Parathyroid adenoma (tissue), 2 donors: ENCODE data around the gene DCHS2.

ENCODE experiments used
- H2AFZ ChIP-seq: fragments of 300-600 bp; sonication (generic); one replicate; pipeline ENCODE4 v1.7.0; 2017; ENCODE audit warnings: antibody characterized with exemption, mild to moderate bottlenecking
- H3K27ac ChIP-seq: fragments of 300-600 bp; sonication (generic); one replicate; pipeline ENCODE4 v1.7.0; 2017
- H3K27me3 ChIP-seq: fragments of 300-600 bp; sonication (generic); one replicate; pipeline ENCODE4 v1.7.0; 2017; ENCODE audit warnings: low read length; ENCODE audit not compliant: control insufficient read depth, insufficient read depth
- H3K36me3 ChIP-seq: fragments of 300-600 bp; sonication (generic); one replicate; pipeline ENCODE4 v1.7.0; 2017; ENCODE audit warnings: low read length; ENCODE audit not compliant: control insufficient read depth, insufficient read depth
- H3K4me1 ChIP-seq: fragments of 300-600 bp; sonication (generic); one replicate; pipeline ENCODE4 v1.7.0; 2017; ENCODE audit warnings: control low read depth
- H3K4me2 ChIP-seq: fragments of 300-600 bp; sonication (generic); one replicate; pipeline ENCODE4 v1.7.0; 2017; ENCODE audit warnings: low read length
- H3K4me3 ChIP-seq: fragments of 300-600 bp; sonication (generic); one replicate; pipeline ENCODE4 v1.7.0; 2017; ENCODE audit warnings: low read depth, low read length
- H3K79me2 ChIP-seq: fragments of 300-600 bp; sonication (generic); one replicate; pipeline ENCODE4 v1.7.0; 2017; ENCODE audit warnings: control low read depth
- H3K9ac ChIP-seq: fragments of 300-600 bp; sonication (generic); one replicate; pipeline ENCODE4 v1.7.0; 2017; ENCODE audit warnings: mild to moderate bottlenecking
- H3K9me3 ChIP-seq: fragments of 300-600 bp; sonication (generic); one replicate; pipeline ENCODE4 v1.7.0; 2017; ENCODE audit warnings: low read length; ENCODE audit not compliant: control insufficient read depth
- CTCF ChIP-seq: fragments of 300-600 bp; sonication (generic); IDR thresholded peaks from one replicate; pipeline ENCODE4 v1.7.0; 2017; ENCODE audit warnings: antibody characterized with exemption, mild to moderate bottlenecking
- donor health status: primary hyperparathyroidism.

The DCHS2 gene

GRCh38 chr4:154452798-154453346 lies 38.7 kb downstream of the DCHS2 start:
- Histone ChIP-seq H3K36me3 (no peaks in the 10 kb centered on the region), H3K4me1 (no peaks in the 10 kb centered on the region), H3K79me2 (no peaks in the 10 kb centered on the region), H3K27me3 (no peaks in the 10 kb centered on the region), H3K4me2 (no peak overlapping the region), H3K9ac (no peak overlapping the region), H3K9me3 (no peaks in the 10 kb centered on the region), H3K27ac (no peak overlapping the region), H3K4me3 (no peak overlapping the region), H2AFZ (no peak overlapping the region)
- no peak for TF ChIP-seq CTCF

GRCh38 chr4:154450966-154451365 lies 40.6 kb downstream of the DCHS2 start:
- no peak for TF ChIP-seq CTCF
- H3K9me3 ChIP-seq = no peaks in the 10 kb centered on the region
- no peaks in the 10 kb centered on the region for H3K36me3 ChIP-seq
- H3K79me2 ChIP-seq = no peaks in the 10 kb centered on the region
- no peak overlapping the region for H3K9ac ChIP-seq
- H3K27me3 ChIP-seq = no peaks in the 10 kb centered on the region
- no peak overlapping the region for H2AFZ ChIP-seq
- H3K27ac ChIP-seq = no peak overlapping the region
- H3K4me3 ChIP-seq = no peak overlapping the region
- H3K4me2 ChIP-seq = no peak overlapping the region
- H3K4me1 ChIP-seq = no peaks in the 10 kb centered on the region

GRCh38 chr4:154444958-154445357 lies 46.6 kb downstream of the DCHS2 start:
- Histone ChIP-seq H3K79me2 (no peaks in the 10 kb centered on the region), H3K4me2 (no peak overlapping the region), H3K27me3 (no peaks in the 10 kb centered on the region), H3K9me3 (no peaks in the 10 kb centered on the region), H3K4me1 (no peaks in the 10 kb centered on the region), H3K36me3 (no peaks in the 10 kb centered on the region), H2AFZ (no peak overlapping the region), H3K4me3 (no peak overlapping the region), H3K9ac (no peak overlapping the region), H3K27ac (no peak overlapping the region)
- TF ChIP-seq CTCF = no peak

GRCh38 chr4:154441982-154442381 lies 49.6 kb downstream of the DCHS2 start:
- no peak for TF ChIP-seq CTCF
- H3K36me3 ChIP-seq = no peaks in the 10 kb centered on the region

GRCh38 chr4:154441124-154441523 lies 50.5 kb downstream of the DCHS2 start:
- H3K27ac ChIP-seq = no peak overlapping the region
- H3K4me1 ChIP-seq = no peaks in the 10 kb centered on the region
- H3K4me3 ChIP-seq = no peak overlapping the region
- no peaks in the 10 kb centered on the region for H3K27me3 ChIP-seq
- H3K79me2 ChIP-seq = no peaks in the 10 kb centered on the region
- H3K4me2 ChIP-seq = no peak overlapping the region
- no peaks in the 10 kb centered on the region for H3K36me3 ChIP-seq
- TF ChIP-seq CTCF = no peak
- no peak overlapping the region for H3K9ac ChIP-seq
- H3K9me3 ChIP-seq = no peaks in the 10 kb centered on the region
- H2AFZ ChIP-seq = no peak overlapping the region

More at GRCh38 chr4:154441982-154442381, 49.6 kb downstream of the DCHS2 start:
- Histone ChIP-seq H3K9ac (no peak overlapping the region), H3K4me3 (no peak overlapping the region), H3K4me1 (no peaks in the 10 kb centered on the region), H2AFZ (no peak overlapping the region), H3K27ac (no peak overlapping the region), H3K79me2 (no peaks in the 10 kb centered on the region), H3K27me3 (no peaks in the 10 kb centered on the region), H3K9me3 (no peaks in the 10 kb centered on the region), H3K4me2 (no peak overlapping the region)
